RPMI7951 (cell line): Measurements from ENCODE around the gene SLC38A8. TPM values are rescaled to one million over a fixed set of nuclear protein-coding genes. Genes with fewer than 3 reads are reported as not detected.
A peak's percentile ranks its signal among the peaks of the same experiment; 100 is the strongest.

Source experiments
- DNase-seq: peaks from one replicate; pipeline ENCODE4 v3.0.0-alpha.2; 2012; ENCODE audit warnings: low read depth
- total RNA-seq: library from RNA; depleted of rRNA; stranded (reverse); fragments of >200 nt; shearing (Covaris generic); gene quantifications from 2 replicates; pipeline ENCODE4 v1.2.3, GENCODE V29; 2014

Gene SLC38A8
- total RNA-seq, 1 experiment from 2014 or later: not detected

DNA sequence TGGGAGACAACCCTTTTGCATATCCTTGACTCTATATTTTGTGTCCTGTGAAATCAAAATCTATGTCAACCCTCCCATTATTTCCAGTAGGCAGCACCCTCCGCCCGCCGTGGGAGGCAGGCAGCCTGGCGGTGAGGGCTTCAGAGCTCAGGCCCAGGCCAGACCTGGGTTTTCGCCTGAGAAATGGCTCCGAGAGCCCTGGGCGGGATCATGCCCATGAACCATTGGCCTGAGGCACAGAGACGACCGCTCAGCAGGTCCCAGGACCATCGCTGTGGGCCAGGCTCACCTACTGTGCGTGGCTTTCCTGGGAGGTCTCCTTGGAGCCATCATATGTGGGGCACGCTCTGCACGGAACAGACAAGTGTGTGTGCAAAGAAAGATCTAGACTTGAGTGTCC is 6.3 kb upstream of the SLC38A8 start:
- no peak for DNase-seq

DNA sequence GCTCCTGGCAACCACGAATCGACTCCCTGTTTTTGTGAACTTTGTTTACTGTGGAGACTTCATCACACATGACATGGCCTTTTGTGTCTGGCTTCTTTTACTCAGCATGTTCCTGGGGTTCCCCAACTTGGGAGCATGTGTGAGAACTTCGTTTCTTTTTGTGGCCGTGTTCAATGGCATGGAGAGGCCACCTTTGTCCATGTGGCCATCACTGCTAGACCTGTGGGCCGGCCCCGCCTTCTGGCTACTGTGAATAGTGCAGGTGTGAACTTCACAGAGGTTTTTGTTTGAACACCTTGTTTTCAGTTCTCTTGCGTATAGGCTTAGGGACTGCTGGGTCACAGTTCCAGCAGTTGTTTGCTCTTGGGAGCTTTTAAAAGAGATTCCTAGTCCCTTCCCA is 5.7 kb upstream of the SLC38A8 start:
- DNase-seq: no peak

DNA sequence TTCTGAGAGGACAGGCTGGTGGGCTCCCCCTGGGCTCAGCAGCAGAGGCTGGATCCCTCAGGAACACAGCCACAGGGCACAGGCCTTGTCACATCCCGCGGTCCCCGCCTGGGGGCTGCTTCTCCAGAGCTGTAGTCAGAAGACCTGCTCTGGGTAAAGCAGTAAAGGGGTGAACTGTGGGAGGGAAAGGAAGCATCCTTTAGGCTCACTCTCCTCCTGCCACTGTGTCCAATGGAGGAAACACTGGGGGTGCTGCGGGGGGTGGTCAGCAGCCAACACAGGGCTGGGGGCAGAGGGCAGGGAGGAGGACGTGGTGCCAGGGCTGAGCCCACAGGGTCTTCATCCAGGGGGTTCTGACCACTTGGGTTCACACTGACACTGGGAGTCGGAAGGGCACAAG is 5.0 kb upstream of the SLC38A8 start:
- no peak for DNase-seq

DNA sequence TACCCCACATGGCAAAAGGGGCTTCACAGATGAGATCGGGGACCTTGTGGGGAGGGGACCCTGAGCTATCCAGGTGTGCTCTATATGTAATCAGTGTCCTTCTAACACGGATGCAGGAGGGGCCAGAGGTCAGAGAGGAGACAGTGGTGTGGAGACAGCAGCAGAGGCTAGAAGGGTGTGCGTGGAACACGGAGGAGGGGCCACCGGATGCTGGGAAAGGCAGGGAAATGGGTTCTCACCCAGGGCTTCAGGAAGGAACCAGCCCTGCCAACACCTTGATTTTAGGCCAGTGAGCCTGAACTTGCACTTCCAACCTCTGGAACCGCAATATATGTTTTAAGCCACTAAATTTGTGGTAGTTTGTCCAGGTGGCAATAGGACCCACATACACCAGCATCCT is 4.6 kb upstream of the SLC38A8 start:
- DNase-seq: no peak

DNA sequence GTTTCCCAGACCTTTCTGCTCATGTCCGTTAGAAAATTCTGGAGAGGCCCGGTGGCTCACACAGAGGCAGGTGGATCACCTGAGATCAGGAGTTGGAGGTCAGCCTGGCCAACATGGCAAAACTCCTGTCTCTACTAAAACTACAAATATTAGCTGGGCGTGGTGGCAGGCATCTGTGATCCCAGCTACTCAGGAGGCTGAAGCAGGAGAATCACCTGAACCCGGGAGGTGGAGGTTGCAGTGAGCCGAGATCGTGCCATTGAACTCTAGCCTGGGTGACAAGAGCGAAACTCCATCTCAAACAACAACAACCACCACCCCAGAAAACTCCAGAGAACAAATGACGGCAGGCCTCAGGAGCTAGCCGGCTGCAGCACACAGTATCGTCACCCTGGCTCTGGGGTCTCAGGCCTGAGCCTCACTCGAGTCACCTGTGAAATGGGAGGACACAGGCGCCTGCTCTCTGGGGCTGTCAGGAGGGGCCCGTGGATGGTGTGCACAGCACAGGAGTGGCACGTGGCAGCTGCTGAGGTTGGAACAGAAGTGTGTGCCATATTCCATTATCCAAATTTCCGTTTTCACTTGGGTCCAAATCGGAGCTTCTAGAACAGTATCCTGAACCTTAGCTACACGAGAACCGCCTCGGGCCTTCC is 3.3 kb upstream of the SLC38A8 start:
- no peak for DNase-seq

DNA sequence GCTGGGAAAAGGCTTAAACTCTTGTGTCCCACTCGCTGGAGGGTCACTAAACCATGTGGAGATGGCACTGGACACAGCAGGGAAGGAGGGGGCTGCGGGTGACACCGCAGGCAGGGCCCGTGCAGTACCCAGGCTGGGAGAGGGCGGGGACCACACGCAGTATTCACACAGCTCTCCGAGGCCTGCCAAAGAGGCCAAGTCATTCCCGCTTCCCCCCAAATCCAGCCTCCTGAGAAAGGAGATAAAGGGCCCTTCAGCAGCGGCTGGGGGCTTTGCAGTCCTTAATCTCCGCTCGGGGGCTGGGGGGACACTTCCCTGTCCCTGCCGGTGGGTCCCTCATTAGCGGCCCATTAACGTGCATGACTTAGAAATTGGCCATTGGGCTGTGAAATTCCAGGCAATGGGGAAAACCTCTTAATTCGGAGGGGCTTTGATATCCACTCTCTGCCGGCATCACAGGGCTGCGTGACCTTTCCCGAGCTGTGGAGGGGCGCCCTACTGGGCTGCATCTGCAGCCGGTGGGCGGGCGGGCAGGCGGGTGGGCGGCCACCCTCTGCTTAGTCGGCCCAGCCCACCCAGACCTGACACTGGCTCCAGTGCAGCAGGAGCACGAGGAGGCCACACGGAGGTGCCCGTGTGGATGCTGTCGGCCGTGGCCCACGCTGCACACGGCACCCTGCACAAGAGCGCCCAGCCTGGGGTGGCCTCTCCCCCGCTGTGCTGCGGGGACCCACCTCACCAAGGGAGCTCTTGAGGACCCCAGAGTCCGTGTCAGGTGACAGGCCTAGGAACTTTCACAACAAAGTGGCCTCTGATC is 2.6 kb upstream of the SLC38A8 start:
- no peak for DNase-seq

DNA sequence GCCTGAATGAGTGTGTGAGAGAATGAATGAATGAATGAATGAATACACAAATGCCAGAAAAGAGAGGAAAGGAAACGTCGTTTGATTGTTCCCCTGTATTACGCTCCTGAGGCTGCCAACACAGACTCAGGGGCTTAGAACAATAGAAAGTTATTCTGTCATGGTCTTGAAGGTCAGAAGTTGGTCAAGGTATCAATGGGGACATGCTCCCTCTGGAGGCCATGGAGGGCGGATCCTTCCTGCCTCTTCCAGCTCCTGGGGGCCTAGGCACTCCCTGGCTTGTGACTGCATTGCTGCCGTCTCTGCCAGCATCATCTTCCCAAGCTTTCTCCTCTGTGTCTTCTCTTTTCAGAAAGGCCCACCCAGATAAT is 1.5 kb upstream of the SLC38A8 start:
- peak; percentile 32 for DNase-seq

DNA sequence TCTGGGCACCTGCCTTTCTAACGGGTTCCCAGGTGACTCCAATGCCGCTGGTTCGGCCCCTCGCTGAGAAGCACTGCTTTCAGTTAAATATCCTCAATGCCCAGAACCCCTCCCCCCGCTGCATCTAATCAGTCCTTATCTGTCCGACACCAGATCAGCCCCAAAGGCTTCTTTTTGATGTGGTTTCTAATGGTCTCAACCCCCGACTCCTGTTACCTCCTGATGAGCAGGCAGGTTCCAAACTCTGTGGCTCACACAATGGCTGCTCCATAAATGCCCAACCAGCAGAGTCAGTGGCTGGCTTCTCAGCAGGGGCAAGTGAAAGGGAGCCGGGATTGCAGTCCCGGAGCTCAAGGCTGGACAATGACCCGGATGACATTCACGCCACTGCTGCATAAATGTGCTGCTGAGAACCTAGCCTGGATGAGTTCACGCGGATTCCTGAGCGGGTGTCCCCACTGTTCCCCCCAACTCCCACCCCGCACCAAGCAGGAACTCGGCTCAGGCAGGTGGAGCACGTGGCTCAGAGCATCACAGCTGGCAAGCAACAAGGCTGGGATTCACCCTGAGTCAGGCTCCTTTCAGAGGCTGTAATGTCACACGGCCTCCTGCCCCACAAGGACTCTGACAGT is 1.0 kb upstream of the SLC38A8 start:
- DNase-seq: no peak

DNA sequence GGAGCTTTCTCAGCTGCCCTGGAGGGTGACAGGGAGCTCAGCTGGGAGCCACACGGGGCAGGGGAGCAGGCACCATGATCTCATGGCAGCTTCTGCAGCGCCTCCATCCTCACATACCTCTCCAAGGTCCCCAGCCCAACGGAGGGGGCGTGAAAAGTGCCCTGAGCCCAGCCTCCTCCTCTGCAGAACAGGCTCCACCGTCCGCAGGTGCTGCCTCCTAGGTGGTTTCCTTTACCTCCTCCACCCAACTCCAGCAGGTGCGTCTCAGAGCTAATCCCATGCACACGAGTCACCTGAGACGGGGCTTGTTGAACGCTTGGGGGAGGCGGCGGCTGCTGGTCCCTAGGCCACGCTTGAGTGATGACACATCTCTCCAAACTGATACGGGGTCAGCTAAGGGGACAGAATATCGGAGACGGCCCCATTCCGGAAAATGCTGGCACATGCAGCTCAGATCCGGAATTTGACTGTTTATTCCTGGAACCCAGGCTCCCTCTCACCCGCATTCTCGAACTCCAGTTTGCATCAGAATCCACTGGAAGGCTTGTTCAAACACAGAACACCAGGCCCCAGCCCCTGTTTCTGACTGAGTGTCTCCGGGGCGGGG is 387 bp upstream of the SLC38A8 start:
- DNase-seq: no peak

DNA sequence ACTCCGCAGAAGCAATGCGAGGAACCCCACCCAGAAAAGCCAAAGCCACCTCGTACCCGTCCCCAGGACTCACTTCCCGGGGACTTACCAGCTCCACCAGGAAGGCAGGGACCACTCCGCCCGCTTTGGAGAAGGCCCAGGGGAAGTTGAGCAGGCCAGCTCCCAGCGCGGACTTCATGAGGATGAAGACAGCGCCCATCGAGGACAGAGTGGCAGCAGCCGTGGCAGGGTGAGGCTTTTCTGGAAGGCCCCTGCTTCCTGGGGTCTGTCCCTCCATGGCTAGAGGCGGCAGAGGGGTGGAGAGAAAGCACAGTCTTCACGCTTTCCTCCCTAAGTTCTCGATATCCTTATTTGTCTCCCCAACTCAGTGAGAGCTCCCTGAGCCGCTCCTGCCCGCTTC is 714 bp downstream of the SLC38A8 start:
- DNase-seq: no peak

DNA sequence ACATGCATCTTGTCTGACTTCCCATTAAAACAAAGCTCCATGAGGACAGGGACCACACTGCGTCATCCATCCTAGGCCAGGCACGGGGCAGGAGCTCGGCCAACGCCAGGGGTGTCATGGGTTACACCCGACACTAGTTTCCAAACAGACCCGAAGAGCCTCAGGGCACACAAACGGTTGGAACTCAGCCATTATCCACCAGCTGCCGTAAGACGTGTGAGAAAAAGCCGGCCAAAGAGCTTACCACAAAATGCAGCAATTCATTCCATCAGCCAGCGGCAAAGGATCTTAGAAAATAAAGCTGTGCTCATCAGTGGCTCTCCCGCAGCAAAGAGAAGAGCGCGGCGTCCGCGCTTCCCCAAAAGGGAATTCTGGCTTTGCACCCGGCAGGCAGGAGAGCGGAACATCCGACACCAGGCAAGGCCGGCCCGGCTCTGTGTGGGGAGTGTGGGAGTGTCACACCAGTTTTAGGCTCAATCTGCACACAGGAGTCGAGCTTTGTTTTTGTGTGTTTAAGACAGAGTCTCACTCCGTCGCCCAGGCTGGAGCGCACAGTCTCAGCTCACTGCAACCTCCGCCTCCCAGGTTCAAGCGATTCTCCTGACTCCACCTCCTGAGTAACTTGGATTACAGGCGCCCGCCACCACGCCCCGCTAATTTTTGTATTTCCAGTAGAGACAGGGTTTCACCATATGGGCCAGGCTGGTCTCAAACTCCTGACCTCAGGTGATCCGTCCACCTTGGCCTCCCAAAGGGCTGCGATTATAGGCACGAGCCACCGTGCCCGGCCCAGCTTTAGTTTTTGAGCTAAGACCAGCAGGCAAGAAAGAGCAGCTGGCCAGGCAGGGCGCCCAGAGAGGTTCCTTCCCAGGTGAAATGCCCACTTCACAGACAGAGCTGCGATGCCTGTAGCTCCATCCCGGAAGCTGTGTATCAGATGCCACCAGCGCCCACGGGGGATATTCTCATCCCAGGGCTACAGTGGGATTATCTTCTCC is 1.5 kb downstream of the SLC38A8 start:
- DNase-seq: peak; percentile 85

DNA sequence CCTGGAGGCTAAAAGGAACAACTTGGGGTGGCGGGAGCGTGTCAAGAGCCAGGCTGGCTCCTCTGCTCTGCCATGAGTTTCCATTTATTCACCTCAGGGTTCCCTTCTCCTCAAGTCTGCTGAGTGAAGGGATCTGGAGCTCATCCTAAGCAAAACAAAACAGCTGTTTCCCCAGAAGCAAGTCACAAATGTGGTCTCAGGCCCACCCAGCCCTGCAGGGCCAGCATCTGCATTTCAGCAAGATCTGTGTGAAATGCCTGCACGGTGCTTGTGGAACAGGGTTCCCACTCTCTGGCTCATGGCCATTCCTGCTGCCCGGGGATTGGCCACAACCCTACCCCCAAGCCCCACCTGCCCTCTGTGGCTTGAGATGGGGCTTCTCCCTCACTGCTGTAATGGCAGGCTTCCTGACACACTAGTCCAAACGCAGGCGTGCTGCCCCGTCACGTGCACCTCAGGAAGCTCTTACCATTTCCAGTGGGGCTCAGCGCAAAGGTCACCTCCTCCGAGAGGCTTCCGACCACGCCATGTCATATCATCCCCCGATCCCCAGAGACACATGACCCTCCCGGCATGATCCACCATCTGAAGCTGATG is 2.3 kb downstream of the SLC38A8 start:
- DNase-seq: no peak

DNA sequence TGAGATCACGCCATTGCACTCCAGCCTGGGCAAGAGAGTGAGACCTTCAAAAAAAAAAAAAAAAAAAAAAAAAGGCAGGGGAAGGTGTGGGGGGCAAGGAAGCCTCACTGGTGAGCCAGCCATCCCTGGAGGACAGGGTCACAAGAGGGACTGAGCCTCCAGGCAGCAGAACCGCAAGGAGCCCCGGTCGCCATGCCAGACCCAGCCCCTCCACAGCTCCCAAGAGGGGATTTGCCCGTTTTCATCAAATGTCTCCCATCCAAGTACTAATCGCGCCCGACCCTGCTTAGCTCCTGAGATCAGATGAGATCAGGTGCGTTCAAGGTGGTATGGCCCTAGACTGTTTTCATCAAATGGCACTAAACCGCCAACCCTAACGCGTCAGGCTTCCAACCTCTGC is 2.9 kb downstream of the SLC38A8 start:
- DNase-seq: no peak

DNA sequence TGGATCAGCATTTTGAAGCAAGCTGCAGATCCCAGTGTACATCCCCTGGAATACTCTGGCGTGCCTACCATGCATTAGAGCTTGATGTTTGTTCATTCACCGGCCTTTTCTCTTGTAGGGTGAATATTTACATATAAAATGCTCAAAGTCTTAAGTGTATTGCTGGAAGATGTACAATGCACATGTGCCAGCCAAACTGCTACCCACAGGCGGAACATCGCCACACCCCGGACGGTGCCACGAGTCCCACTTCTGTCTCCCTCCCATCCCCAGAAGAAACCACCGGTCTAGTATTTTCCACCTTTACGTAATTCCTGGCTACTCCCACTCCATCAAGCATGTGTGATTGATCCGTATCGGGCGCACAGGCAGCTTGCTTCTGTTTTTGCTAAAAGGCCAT is 4.1 kb downstream of the SLC38A8 start:
- no peak for DNase-seq

DNA sequence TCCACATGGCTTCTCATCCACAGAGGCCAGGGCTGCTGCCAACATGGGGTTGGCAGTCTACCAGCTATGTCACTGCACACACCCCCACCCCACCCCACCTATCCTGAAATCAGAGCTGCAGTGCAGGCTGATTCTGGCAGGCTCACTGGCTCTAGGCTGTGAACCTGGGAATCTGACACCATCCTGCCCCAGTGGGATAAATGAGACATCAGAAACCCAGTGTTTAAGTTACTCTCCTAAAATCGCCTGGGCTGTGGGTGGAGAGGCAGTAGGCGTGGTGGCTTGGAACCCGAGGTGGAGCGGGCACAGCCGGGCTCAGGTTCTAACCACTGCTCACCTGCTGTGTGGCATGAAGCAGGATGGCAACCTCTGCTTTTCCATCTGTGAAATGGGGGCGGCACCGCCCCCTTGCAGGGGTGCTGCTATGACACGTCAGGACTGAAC is 5.6 kb downstream of the SLC38A8 start:
- DNase-seq: no peak

DNA sequence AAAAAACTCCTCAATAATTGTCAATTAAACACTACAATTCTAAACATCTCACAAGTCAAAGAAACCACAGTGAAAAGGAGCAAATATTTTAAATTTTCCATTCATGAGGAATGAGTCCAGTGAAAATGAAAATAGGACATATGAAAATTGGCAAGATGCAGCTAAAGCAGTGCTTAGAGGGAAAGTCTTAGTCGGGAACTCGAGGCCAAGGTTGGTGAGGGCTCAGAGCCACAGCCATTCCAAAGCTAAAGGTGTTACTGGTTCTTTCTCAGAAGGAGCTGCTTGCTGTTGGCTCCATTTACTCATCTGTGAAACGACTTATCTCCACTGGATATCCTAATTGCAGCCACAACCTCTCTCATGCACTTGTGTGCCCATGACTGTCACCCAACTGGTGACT is 6.5 kb downstream of the SLC38A8 start:
- no peak for DNase-seq

DNA sequence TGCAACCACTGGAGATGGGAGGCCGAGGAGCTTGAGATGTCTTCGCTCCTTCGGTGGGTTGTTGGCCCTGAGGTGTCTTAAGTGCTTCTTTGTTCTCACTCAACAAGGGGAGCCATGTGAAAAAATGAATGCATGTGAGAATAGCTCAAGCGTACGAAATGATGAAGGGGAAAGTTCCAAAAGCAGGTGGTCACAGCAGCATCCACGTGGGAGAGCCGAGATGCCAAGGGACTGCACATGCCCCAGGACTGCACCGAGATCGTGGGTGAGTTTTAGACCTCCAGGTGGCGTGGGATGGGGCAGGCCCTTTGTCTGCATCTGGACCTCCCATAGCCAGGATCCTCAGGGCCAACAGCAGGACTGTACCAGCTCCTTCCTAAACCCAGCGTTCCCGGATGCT is 8.1 kb downstream of the SLC38A8 start:
- no peak for DNase-seq

DNA sequence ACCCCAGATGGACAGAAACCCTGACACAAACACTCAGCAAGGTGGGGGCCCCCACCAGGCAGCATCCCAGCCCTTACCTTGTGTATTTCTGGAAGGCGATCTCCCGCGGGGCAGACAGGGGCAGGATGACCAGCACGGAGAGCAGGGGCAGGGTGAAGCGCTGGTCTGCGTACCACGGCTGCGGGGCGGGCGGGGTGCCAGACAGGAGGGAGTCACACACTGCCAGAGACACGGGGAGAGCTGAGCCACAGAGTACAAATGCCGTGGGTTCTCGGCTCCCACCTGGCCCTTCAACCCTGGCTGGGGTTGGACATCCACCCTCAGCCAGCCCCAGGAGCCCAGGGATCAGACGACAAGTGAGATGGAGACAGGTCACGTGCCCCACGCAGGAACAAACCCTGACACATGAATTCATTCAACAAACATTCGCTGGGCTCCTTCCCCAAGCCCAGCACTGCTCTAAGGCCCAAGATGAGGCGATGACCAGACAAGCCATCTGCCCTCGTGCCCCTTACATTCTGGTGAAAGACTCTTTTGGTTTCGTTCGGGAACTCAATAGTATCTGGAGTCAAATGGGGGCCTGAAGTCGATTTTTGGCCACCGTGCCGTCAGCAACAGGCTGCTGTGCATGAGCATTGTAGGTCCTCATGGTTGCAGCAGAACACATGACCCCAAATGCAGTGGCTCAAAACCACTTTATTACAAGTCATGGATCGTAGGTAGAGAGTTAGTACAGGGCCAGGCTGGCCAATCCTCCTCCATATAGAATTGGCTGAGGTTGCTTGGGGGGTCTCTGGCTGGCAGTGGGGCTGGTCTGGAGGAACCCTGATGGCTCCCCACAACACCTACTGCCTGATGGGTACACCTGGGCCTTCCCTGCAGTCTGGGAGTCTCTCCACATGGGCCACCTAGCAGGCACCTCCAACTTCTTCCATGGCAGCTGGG is 9.1 kb downstream of the SLC38A8 start:
- no peak for DNase-seq

DNA sequence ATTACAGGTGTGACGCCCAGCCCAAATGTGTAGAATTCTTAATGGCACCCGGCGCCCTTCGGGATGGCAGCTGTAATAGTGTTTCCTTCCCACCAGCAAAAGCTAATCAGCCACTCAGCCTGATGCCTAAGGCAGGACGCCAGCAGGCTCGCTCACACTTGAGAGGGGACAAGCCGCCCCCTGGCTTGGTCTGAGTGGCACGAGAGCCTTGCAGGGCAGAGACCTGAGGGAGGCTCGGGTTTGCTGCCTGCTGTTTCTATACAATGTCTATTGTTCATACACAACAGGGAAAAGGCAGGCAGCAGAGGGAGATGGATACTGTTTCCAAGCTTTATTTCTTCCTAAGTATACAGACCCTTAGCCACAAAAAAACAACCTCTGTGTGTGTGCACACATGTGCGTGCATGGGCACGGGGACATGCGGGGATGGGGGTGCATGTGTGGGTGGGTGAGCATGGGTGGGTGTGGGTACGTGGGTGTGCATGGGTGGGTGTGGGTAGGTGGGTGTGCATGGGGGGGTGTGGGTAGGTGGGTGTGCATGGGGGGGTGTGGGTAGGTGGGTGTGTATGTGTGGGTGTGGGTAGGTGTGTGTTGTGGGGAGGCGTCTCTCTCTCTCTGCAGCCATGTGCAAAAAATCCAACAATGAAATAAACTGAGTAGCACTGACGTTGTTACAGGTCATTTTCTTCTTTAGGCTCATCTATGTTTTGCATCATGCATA is 10.0 kb downstream of the SLC38A8 start:
- no peak for DNase-seq
